Vagina (tissue), 2 donors: ENCODE data around the gene ZSCAN2.
"Not testable (repeated sequence)": the region's sequence is repeated elsewhere in the genome, so short reads cannot be mapped to it uniquely, and the experiment has no call there.

Experiments used
- POLR2A ChIP-seq, 2 donors: fragments of 450-650 bp; IDR thresholded peaks; one replicate each; pipeline ENCODE4 v1.6.1; 2017; ENCODE audit warnings: antibody characterized with exemption in 2 of 2, mild to moderate bottlenecking in 2 of 2, moderate library complexity in 2 of 2
- TF ChIP-seq, protein P1 (sequence below), 3 experiments: fragments of 450-650 bp in 2 of 3; fragments of 200-600 bp in 1 of 3; sonication (generic) in 1 of 3; IDR thresholded peaks; one replicate each; pipeline ENCODE4 v1.5.1; 2017 to 2019; ENCODE audit warnings: antibody characterized with exemption in 3 of 3, mild to moderate bottlenecking in 2 of 3, moderate library complexity in 2 of 3

DNA sequence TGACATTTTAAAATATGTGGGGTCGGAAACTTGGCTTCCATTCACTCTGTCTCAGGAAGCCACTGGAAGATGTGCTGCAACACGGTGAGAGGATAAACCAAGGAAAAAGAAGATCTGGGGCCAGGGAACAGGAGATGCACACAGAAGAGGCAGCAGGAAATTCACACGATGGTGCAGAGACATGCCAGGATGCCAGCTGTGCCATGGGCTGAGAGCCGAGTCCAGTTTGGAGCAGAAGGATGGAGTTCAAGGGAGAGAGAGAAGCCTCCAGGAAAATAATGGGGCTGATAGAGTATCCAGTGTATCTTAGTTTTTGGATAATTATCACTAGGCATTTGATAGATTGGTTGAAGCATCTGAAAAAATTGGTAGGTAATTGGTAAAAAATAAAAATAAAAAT is 16.9 kb upstream of the ZSCAN2 start:
- TF ChIP-seq, protein P1, sequence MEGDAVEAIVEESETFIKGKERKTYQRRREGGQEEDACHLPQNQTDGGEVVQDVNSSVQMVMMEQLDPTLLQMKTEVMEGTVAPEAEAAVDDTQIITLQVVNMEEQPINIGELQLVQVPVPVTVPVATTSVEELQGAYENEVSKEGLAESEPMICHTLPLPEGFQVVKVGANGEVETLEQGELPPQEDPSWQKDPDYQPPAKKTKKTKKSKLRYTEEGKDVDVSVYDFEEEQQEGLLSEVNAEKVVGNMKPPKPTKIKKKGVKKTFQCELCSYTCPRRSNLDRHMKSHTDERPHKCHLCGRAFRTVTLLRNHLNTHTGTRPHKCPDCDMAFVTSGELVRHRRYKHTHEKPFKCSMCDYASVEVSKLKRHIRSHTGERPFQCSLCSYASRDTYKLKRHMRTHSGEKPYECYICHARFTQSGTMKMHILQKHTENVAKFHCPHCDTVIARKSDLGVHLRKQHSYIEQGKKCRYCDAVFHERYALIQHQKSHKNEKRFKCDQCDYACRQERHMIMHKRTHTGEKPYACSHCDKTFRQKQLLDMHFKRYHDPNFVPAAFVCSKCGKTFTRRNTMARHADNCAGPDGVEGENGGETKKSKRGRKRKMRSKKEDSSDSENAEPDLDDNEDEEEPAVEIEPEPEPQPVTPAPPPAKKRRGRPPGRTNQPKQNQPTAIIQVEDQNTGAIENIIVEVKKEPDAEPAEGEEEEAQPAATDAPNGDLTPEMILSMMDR (IDR thresholded peaks at IDR 0.05) = not testable (repeated sequence)
- TF ChIP-seq POLR2A (IDR thresholded peaks at IDR 0.05) = not testable (repeated sequence)
